ENCODE measurements around the gene ANKRD37.

The ANKRD37 gene

DNA sequence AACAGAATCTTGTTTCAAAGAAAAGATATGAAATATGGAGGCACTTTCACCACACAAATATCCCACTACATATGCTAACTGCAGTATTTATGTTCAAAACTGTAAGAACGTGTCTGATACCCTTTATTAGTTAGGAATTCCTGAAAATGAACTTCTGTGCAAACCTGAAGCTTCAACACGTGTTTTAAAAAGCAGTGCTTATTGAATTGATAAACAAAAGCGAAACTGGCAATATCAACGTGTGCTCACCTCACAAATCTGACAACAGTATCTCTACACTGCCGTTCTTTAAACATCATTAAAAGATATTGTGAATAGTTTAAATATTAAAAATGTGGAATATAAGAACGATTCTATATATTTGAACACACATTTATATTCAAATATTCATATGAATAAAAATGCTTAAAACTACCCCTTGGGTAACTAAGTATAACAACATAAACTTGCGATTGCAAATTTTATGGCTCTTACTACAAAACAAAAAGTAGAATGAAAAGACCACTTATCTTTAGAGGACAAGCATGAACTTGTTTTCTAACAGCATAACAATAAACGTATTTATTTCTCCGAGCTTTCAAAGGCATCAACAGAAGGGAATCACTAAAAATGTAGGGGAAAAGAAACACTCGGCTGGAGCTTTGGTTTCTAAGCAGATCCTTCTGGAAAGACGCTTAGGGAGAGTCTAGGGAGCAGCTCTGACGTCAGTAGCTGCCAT, 1.2 kb upstream of the ANKRD37 start, which contains the start of gene LRP2BP:
Gene LRP2BP (minus strand): TSS at position 687 of the 718 bp plus-strand sequence. CDS start 17,738 bp downstream, outside the sequence.
- H3K4me3 ChIP-seq (ENCODE audit: control insufficient read depth, low read depth, low read length): peak within 1 kb of the TSS; percentile 60
- TF ChIP-seq, protein P1, sequence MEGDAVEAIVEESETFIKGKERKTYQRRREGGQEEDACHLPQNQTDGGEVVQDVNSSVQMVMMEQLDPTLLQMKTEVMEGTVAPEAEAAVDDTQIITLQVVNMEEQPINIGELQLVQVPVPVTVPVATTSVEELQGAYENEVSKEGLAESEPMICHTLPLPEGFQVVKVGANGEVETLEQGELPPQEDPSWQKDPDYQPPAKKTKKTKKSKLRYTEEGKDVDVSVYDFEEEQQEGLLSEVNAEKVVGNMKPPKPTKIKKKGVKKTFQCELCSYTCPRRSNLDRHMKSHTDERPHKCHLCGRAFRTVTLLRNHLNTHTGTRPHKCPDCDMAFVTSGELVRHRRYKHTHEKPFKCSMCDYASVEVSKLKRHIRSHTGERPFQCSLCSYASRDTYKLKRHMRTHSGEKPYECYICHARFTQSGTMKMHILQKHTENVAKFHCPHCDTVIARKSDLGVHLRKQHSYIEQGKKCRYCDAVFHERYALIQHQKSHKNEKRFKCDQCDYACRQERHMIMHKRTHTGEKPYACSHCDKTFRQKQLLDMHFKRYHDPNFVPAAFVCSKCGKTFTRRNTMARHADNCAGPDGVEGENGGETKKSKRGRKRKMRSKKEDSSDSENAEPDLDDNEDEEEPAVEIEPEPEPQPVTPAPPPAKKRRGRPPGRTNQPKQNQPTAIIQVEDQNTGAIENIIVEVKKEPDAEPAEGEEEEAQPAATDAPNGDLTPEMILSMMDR (conservative IDR thresholded peaks at IDR 0.05; ENCODE audit: control insufficient read depth, insufficient read depth, low read depth, low read length): no peak
- peak; percentile 97 for DNase-seq (ENCODE audit: low read depth)

DNA sequence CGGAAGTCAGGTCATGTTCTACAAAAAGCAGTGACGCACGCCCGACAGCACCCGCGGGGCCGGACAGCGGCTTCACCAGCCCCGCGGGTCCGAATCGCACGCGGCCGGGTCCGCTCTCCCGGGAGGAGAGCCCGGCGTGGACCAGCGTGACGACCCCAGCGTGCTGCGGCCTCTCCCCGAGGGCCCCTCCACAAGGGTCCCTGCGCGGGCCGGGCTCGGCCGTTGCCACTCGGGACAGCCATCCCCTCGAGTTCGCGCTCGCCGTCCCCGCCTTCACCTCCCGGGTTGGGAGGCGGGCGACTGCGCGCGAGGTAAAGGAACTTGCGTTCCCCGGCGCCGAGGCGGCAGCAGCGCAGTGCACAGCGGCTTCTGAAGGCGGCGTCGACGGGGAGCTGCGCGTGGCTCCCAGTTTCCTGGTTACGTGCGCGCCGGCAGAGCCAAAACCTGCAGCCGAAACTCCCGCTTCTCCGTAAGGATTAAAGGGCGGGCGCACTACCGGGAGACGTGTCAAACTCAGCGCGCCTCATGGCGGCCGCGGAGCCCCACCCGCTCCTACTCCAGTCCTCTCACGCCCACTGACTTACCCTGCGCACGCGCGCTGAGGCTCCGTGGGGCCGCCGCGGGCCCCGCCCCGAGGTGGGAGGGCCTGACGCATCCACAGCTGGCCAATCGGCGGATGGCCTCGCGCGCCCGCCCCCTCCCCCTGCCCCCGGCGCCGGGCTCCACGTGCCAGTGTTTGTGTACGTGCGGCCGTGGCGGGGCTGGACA, 501 bp upstream of the ANKRD37 start:
- peak overlapping the region; percentile 60 for H3K4me3 ChIP-seq (ENCODE audit: control insufficient read depth, low read depth, low read length)
- peak; percentile 96 for DNase-seq (ENCODE audit: low read depth)
- TF ChIP-seq, protein P1 (conservative IDR thresholded peaks at IDR 0.05; ENCODE audit: control insufficient read depth, insufficient read depth, low read depth, low read length): no peak

DNA sequence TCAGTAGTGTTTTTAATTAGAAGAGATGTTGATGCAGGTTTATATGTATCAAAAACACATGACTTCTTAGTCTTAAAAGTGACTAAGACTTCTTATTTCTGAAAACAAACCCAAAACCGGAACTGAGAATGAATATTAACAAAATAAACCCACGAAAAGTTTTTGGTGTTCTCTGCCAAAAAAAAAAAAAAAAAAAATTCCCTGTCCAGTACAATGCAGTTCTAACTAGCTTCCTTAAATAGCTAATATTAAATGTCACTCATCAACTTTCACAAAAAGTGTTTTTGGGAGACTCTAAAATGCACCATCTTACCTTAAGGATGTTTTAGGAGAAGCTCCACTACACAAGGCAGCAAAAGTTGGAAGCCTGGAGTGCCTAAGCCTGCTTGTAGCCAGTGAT, 2.0 kb downstream of the ANKRD37 start:
- DNase-seq (ENCODE audit: low read depth): no peak
- no peak overlapping the region for H3K4me3 ChIP-seq (ENCODE audit: control insufficient read depth, low read depth, low read length)
- TF ChIP-seq, protein P1 (conservative IDR thresholded peaks at IDR 0.05; ENCODE audit: control insufficient read depth, insufficient read depth, low read depth, low read length): no peak

DNA sequence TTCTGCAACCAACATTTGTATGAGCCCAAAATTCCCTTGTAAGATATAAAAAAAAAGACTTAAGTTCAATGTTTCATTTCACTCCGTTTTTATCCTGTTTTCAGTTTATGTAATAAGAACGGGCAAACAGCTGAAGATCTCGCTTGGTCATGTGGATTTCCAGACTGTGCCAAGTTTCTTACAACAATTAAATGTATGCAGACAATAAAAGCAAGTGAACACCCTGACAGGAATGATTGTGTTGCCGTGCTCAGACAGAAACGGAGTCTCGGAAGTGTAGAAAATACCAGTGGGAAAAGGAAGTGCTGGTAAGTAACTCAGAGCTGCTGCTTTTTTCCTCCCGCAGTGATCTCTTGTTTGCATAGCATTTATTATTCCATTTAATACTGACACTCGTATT, 2.8 kb downstream of the ANKRD37 start:
- TF ChIP-seq, protein P1 (conservative IDR thresholded peaks at IDR 0.05; ENCODE audit: control insufficient read depth, insufficient read depth, low read depth, low read length): no peak
- H3K4me3 ChIP-seq (ENCODE audit: control insufficient read depth, low read depth, low read length): no peak overlapping the region
- DNase-seq (ENCODE audit: low read depth): no peak

DNA sequence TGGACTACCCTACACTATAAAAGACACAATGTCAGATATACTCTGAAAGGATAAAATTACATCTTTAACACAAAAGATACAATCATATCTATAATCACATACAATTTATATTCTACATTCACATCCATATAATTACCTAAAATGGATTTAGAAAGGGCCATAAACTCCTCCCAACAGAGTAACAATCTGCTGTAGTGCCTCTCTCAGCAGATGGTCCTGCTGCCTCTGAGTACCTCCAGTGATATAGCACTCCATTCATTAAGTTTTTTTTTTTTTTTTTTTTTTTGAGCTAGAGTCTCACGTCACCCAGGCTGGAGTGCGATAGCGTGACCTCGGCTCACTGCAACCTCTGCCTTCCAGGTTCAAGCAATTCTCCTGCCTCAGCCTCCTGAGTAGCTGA, 7.4 kb downstream of the ANKRD37 start:
- TF ChIP-seq, protein P1 (conservative IDR thresholded peaks at IDR 0.05; ENCODE audit: control insufficient read depth, insufficient read depth, low read depth, low read length): no peak
- H3K4me3 ChIP-seq (ENCODE audit: control insufficient read depth, low read depth, low read length): no peak overlapping the region
- DNase-seq (ENCODE audit: low read depth): no peak

DNA sequence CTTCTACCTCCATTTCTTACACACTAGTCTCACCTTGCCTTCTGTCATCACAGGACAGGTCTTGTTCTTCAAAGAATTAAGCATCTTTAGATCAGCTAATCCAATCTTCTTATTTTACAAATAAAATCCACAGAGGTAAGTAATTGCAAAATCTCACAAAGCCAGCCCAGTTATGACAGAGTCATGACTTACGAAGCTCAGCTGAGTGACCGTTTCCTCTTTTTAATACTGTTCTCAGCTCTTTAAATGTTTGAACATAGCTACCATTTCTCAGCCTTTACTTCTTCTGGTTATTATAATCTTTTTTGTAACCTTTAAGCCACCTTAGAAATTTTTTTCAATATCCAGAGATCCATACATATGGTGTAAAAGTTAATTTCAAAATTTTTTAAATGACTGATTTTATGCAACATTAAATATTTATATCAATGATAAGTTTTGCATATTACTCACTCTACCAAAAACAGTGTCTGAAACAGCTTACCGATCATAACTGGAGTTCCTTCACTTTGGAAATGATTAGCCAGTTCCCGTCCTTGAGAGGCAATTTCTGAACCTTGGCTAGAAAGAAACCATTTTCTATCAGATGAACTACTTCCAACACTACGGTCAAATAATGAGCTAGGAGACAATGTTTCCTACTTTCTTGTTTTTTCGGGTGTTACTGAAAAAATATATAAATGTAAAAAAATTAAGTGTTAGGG, 8.8 kb downstream of the ANKRD37 start:
- no peak overlapping the region for H3K4me3 ChIP-seq (ENCODE audit: control insufficient read depth, low read depth, low read length)
- TF ChIP-seq, protein P1 (conservative IDR thresholded peaks at IDR 0.05; ENCODE audit: control insufficient read depth, insufficient read depth, low read depth, low read length): no peak
- DNase-seq (ENCODE audit: low read depth): no peak
